HEK293 (cell line): Measurements from ENCODE around the gene ZBTB1.

Experiments
- CTCF ChIA-PET: fragments of 350-600 bp; formaldehyde crosslinking; extraction: SDS; loops from one replicate; lab custom pipeline; 2021; ENCODE audit warnings: antibody characterized with exemption; lab: Yijun Ruan, JAX
- POLR2A ChIA-PET: fragments of 300-600 bp; formaldehyde crosslinking; extraction: SDS; loops from one replicate; lab custom pipeline; 2020; ENCODE audit warnings: antibody characterized with exemption, inconsistent platforms; lab: Yijun Ruan, JAX
- H3K27ac ChIP-seq: fragments of 200-500 bp; sonication (Bioruptor generic); 2 replicates; pipeline ENCODE4 v1.5.1; 2014; ENCODE audit warnings: low read depth, low read length, control low read depth, inconsistent platforms; ENCODE audit errors: extremely low read depth
- H3K36me3 ChIP-seq, 2 experiments: fragments of 200-500 bp in 1 of 2; sonication (Bioruptor generic) in 1 of 2; 1 replicate in 1 of 2; 2 replicates in 1 of 2; pipeline ENCODE4 v1.5.1; 2014 to 2017; ENCODE audit warnings: inconsistent platforms in 2 of 2, low read length in 2 of 2; ENCODE audit not compliant: control insufficient read depth in 2 of 2, insufficient read depth in 1 of 2
- H3K4me1 ChIP-seq: fragments of 200-500 bp; sonication (Bioruptor generic); 2 replicates; pipeline ENCODE4 v1.5.1; 2014; ENCODE audit warnings: mild to moderate bottlenecking, low read length, inconsistent platforms; ENCODE audit not compliant: control insufficient read depth, insufficient read depth
- H3K4me3 ChIP-seq: 2 replicates; pipeline ENCODE4 v1.5.1; 2011; ENCODE audit warnings: low read depth, mild to moderate bottlenecking, control low read depth, low read length, moderate library complexity
- H3K9me3 ChIP-seq: fragments of 200-500 bp; sonication (Bioruptor generic); 2 replicates; pipeline ENCODE4 v1.5.1; 2014; ENCODE audit warnings: low read depth, low read length, inconsistent platforms; ENCODE audit not compliant: control insufficient read depth, insufficient read depth
- HOXC10 ChIP-seq: sonication (generic); formaldehyde crosslinking; IDR thresholded peaks from 2 replicates; pipeline ENCODE4 v1.8.1; 2023; ENCODE audit warnings: mild to moderate bottlenecking, missing genetic modification reagents
- KLF8 ChIP-seq: fragments of 450-650 bp; formaldehyde crosslinking; IDR thresholded peaks from 2 replicates; pipeline ENCODE4 v1.5.1; 2016; ENCODE audit warnings: missing biosample characterization, missing genetic modification characterization
- ZNF132 ChIP-seq: fragments of 450-650 bp; formaldehyde crosslinking; IDR thresholded peaks from 2 replicates; pipeline ENCODE4 v1.5.1; 2017; ENCODE audit warnings: missing biosample characterization, missing genetic modification characterization, borderline replicate concordance
- ZNF138 ChIP-seq: fragments of 450-650 bp; formaldehyde crosslinking; IDR thresholded peaks from 2 replicates; pipeline ENCODE4 v1.5.1; 2016; ENCODE audit warnings: missing biosample characterization, missing genetic modification characterization, borderline replicate concordance
- ZNF184 ChIP-seq: fragments of 450-650 bp; IDR thresholded peaks from 2 replicates; pipeline ENCODE4 v1.5.1; 2018; ENCODE audit warnings: missing biosample characterization, mild to moderate bottlenecking, missing genetic modification characterization
- ZNF19 ChIP-seq: fragments of 450-650 bp; formaldehyde crosslinking; IDR thresholded peaks from 2 replicates; pipeline ENCODE4; 2016; ENCODE audit warnings: missing biosample characterization, missing genetic modification characterization, low read depth
- ZNF302 ChIP-seq: fragments of 450-650 bp; formaldehyde crosslinking; IDR thresholded peaks from 2 replicates; pipeline ENCODE4 v1.5.1; 2016; ENCODE audit warnings: missing biosample characterization, missing genetic modification characterization, low read depth
- ZNF426 ChIP-seq: fragments of 450-650 bp; formaldehyde crosslinking; IDR thresholded peaks from 2 replicates; pipeline ENCODE4 v1.5.1; 2017; ENCODE audit warnings: missing biosample characterization, missing genetic modification characterization, mild to moderate bottlenecking, inconsistent platforms, moderate library complexity
- ZNF530 ChIP-seq: fragments of 450-650 bp; formaldehyde crosslinking; IDR thresholded peaks from 2 replicates; pipeline ENCODE4 v1.5.1; 2016; ENCODE audit warnings: low read depth, missing biosample characterization, missing genetic modification characterization
- ZNF548 ChIP-seq: fragments of 450-650 bp; formaldehyde crosslinking; IDR thresholded peaks from 2 replicates; pipeline ENCODE4 v1.5.1; 2016; ENCODE audit warnings: missing biosample characterization, missing genetic modification characterization
- ZNF624 ChIP-seq: fragments of 450-650 bp; formaldehyde crosslinking; IDR thresholded peaks from 2 replicates; pipeline ENCODE4 v1.5.1; 2017; ENCODE audit warnings: missing biosample characterization, missing genetic modification characterization
- ZNF629 ChIP-seq: fragments of 450-650 bp; formaldehyde crosslinking; IDR thresholded peaks from 2 replicates; pipeline ENCODE4 v1.5.1; 2017; ENCODE audit warnings: missing biosample characterization, missing genetic modification characterization
- TF ChIP-seq, protein P1 (sequence below): fragments of 450-650 bp; formaldehyde crosslinking; IDR thresholded peaks from 2 replicates; pipeline ENCODE4 v1.5.0; 2017; ENCODE audit warnings: missing biosample characterization, missing genetic modification characterization, borderline replicate concordance
- TF ChIP-seq, protein P2 (sequence below): fragments of 450-650 bp; formaldehyde crosslinking; IDR thresholded peaks from 2 replicates; pipeline ENCODE4 v1.5.1; 2016; ENCODE audit warnings: missing biosample characterization, missing genetic modification characterization
- TF ChIP-seq, protein P3 (sequence below): fragments of 450-650 bp; formaldehyde crosslinking; IDR thresholded peaks from 2 replicates; pipeline ENCODE4 v1.5.1; 2016; ENCODE audit warnings: missing biosample characterization, missing genetic modification characterization
- TF ChIP-seq, protein P4 (sequence below): fragments of 450-650 bp; formaldehyde crosslinking; IDR thresholded peaks from 2 replicates; pipeline ENCODE4 v1.5.1; 2017; ENCODE audit warnings: missing biosample characterization, missing genetic modification characterization

The ZBTB1 gene

DNA sequence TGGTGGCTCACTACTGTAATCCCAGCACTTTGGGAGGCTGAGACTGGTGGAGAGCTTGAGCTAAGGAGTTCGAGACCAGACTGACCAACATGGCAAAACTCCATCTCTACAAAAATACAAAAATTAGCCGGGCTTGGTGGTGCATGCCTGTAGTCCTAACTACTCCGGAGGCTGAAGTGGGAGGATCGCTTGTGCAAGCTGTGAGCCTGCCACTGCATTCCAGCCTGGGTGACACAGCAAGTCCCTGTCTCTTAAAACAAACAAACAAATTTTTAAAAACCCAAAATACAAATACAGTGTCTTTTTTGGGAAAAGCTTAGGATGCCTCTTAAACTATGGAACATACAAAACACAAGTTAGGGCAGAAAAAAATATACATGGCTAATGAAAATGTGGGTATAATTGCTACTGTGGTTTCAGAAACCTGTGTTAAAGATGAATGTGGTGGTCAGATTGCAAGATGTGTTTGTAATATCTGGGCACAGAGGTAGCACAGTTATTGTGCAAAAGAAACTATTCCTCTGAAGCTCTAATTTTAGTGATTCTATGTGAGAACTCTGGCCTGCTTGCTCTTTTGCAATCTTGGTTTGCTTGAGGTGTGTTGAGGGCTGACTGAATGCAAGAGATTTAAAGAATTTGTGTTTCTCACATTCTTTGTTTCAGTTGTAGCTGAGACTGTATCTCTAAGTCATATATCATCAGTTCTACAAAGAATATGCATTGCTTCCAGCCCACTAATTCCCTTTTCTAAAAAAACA, 32.1 kb downstream of the ZBTB1 start:
- POLR2A ChIA-PET, result no interaction called here
- no peaks in the 10 kb centered on the region for H3K36me3 ChIP-seq
- TF ChIP-seq ZNF624 (tag by site-specific recombination) (no peak), ZNF426 (tag by site-specific recombination) (no peak), ZNF530 (no peak), ZNF19 (tag by site-specific recombination) (no peak), ZNF138 (tag by site-specific recombination) (no peak), HOXC10 (CRISPR knock-in tag) (no peak), ZNF132 (tag by site-specific recombination) (no peak), ZNF629 (tag by site-specific recombination) (no peak), ZNF302 (tag by site-specific recombination) (no peak), ZNF184 (tag by site-specific recombination) (no peak), ZNF548 (tag by site-specific recombination) (no peak), KLF8 (tag by site-specific recombination) (no peak)
- TF ChIP-seq, protein P1, sequence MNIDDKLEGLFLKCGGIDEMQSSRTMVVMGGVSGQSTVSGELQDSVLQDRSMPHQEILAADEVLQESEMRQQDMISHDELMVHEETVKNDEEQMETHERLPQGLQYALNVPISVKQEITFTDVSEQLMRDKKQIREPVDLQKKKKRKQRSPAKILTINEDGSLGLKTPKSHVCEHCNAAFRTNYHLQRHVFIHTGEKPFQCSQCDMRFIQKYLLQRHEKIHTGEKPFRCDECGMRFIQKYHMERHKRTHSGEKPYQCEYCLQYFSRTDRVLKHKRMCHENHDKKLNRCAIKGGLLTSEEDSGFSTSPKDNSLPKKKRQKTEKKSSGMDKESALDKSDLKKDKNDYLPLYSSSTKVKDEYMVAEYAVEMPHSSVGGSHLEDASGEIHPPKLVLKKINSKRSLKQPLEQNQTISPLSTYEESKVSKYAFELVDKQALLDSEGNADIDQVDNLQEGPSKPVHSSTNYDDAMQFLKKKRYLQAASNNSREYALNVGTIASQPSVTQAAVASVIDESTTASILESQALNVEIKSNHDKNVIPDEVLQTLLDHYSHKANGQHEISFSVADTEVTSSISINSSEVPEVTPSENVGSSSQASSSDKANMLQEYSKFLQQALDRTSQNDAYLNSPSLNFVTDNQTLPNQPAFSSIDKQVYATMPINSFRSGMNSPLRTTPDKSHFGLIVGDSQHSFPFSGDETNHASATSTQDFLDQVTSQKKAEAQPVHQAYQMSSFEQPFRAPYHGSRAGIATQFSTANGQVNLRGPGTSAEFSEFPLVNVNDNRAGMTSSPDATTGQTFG (tag by site-specific recombination), result no peak
- TF ChIP-seq, protein P2, sequence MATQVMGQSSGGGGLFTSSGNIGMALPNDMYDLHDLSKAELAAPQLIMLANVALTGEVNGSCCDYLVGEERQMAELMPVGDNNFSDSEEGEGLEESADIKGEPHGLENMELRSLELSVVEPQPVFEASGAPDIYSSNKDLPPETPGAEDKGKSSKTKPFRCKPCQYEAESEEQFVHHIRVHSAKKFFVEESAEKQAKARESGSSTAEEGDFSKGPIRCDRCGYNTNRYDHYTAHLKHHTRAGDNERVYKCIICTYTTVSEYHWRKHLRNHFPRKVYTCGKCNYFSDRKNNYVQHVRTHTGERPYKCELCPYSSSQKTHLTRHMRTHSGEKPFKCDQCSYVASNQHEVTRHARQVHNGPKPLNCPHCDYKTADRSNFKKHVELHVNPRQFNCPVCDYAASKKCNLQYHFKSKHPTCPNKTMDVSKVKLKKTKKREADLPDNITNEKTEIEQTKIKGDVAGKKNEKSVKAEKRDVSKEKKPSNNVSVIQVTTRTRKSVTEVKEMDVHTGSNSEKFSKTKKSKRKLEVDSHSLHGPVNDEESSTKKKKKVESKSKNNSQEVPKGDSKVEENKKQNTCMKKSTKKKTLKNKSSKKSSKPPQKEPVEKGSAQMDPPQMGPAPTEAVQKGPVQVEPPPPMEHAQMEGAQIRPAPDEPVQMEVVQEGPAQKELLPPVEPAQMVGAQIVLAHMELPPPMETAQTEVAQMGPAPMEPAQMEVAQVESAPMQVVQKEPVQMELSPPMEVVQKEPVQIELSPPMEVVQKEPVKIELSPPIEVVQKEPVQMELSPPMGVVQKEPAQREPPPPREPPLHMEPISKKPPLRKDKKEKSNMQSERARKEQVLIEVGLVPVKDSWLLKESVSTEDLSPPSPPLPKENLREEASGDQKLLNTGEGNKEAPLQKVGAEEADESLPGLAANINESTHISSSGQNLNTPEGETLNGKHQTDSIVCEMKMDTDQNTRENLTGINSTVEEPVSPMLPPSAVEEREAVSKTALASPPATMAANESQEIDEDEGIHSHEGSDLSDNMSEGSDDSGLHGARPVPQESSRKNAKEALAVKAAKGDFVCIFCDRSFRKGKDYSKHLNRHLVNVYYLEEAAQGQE (tag by site-specific recombination), result no peak
- TF ChIP-seq, protein P3, sequence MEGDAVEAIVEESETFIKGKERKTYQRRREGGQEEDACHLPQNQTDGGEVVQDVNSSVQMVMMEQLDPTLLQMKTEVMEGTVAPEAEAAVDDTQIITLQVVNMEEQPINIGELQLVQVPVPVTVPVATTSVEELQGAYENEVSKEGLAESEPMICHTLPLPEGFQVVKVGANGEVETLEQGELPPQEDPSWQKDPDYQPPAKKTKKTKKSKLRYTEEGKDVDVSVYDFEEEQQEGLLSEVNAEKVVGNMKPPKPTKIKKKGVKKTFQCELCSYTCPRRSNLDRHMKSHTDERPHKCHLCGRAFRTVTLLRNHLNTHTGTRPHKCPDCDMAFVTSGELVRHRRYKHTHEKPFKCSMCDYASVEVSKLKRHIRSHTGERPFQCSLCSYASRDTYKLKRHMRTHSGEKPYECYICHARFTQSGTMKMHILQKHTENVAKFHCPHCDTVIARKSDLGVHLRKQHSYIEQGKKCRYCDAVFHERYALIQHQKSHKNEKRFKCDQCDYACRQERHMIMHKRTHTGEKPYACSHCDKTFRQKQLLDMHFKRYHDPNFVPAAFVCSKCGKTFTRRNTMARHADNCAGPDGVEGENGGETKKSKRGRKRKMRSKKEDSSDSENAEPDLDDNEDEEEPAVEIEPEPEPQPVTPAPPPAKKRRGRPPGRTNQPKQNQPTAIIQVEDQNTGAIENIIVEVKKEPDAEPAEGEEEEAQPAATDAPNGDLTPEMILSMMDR (tag by site-specific recombination), result no peak
- TF ChIP-seq, protein P4, sequence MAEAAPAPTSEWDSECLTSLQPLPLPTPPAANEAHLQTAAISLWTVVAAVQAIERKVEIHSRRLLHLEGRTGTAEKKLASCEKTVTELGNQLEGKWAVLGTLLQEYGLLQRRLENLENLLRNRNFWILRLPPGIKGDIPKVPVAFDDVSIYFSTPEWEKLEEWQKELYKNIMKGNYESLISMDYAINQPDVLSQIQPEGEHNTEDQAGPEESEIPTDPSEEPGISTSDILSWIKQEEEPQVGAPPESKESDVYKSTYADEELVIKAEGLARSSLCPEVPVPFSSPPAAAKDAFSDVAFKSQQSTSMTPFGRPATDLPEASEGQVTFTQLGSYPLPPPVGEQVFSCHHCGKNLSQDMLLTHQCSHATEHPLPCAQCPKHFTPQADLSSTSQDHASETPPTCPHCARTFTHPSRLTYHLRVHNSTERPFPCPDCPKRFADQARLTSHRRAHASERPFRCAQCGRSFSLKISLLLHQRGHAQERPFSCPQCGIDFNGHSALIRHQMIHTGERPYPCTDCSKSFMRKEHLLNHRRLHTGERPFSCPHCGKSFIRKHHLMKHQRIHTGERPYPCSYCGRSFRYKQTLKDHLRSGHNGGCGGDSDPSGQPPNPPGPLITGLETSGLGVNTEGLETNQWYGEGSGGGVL (tag by site-specific recombination), result no peak
- CTCF ChIA-PET, result interaction anchor here (0.6 to 3.0 kb wide), 3 partner anchors 26 to 356 kb away, joined by 3 to 14 read pairs (median 4); no protein-coding TSS in a partner anchor
- H3K4me3 ChIP-seq, result no peak overlapping the region
- H3K27ac ChIP-seq, result no peak overlapping the region
- H3K9me3 ChIP-seq, result no peaks in the 10 kb centered on the region
- H3K4me1 ChIP-seq, result no peaks in the 10 kb centered on the region; the same call in 1 of the 2 replicates
